H4 (cell line): ENCODE measurements around the gene ELF1. TPM values are rescaled to one million over a fixed set of nuclear protein-coding genes. Genes with fewer than 3 reads are reported as not detected.
"Not testable (repeated sequence)": the region's sequence is repeated elsewhere in the genome, so short reads cannot be mapped to it uniquely, and the experiment has no call there.

Experiments
- DNase-seq: peaks from one replicate; pipeline ENCODE4 v3.0.0-alpha.2; 2015; ENCODE audit warnings: low spot score
- total RNA-seq: library from RNA; depleted of rRNA; stranded (reverse); fragments of >200 nt; shearing (Covaris generic); gene quantifications from 2 replicates; pipeline ENCODE4 v1.2.3, GENCODE V29; 2014

ELF1 gene
- total RNA-seq, 1 experiment from 2014 or later = 17.3 TPM

DNA sequence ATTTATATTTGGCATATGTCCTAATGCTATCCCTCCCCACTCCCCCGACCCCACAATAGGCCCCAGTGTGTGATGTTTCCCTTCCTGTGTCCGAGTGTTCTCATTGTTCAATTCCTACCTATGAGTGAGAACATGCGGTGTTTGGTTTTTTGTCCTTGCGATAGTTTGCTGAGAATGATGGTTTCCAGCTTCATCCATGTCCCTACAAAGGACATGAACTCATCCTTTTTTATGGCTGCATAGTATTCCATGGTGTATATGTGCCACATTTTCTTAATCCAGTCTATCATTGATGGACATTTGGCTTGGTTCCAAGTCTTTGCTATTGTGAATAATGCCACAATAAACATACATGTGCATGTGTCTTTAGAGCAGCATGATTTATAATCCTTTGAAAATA lies 23.3 kb upstream of the ELF1 start:
- DNase-seq = not testable (repeated sequence)

GRCh38 chr13:41040584-41041334 lies 21.6 kb upstream of the ELF1 start:
- DNase-seq = no peak

- DNase-seq = no peak
Measured at GRCh38 chr13:41039746-41040145, 20.6 kb upstream of the ELF1 start.

DNA sequence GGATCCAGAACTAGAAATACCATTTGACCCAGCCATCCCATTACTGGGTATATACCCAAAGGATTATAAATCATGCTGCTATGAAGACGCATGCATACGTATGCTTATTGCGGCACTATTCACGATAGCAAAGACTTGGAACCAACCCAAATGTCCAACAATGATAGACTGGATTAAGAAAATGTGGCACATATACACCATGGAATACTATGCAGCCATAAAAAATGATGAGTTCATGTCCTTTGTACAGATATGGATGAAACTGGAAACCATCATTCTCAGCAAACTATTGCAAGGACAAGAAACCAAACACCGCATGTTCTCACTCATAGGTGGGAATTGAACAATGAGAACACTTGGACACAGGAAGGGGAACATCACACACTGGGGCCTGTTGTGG lies 17.4 kb upstream of the ELF1 start:
- DNase-seq = not testable (repeated sequence)

GRCh38 chr13:41034881-41035280 lies 15.8 kb upstream of the ELF1 start:
- DNase-seq = no peak

- no peak for DNase-seq
Measured at GRCh38 chr13:41034382-41034781, 15.3 kb upstream of the ELF1 start.

DNA sequence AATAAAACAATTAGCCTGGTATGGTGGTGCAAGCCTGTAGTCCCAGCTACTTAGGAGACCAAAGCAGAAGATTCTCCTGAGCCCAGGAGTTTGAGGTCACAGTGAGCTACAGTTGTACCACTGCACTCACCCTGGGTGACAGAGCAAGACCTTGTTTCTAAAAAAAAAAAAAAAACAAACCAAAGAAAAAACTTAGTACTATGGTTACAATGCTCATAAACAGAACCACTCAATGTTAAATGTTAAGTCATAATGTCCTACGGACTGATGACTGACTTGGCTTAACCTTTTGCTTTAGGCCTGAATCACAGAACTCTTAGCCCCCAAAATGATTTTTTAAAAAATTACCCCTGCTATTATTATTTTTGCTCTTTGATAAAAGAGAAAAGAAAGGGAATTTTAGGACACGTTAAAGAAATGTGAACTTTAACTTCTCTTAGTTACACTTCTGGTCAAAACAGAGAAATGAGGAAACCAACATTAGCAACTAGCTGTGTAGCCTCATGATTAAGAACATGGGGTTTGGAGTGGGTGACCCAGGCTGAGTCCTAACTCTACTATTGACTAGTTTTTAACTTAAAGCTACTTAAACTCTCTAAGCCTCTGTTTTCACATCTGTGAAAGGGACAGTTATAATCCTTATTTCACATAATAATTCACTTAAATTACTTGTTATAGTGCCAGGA lies 13.7 kb upstream of the ELF1 start:
- DNase-seq = no peak

DNA sequence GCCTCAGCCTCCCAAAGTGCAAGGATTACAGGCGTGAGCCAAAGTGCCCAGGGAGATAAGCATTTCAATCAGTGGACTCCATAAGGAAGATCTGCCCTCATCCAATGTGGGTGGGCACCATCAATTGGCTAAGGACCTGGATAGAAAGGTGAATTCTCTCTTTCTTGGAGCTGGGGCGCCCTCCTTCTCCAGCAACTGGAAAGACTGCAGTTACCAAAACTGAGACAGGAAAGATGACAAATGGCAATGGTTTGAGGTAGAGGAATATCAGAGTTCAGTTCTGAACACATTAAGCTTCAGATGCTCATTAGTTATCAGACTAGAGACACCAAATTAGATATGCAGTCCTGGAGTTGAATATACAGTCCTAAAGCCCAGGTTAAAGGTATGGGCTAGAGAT lies 10.5 kb upstream of the ELF1 start:
- DNase-seq = no peak

DNA sequence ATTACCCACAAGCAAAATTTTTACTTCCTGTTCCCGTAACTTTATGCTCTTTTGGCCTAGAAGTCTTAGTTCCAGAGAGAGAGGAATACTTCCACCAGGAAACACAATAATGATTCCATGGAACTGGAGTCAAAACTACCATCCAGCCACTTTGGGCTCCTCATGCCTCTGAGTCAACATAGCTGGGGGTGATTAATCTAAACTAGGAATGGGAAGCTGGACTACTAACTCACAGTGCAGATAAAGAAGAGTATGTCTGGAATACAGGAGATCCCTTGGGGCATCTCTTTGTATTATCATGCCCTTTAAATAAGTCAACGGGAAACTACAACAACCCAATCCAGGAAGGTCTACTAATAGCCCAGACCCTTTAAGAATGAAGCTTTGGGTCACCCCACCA lies 8.9 kb upstream of the ELF1 start:
- DNase-seq = no peak

GRCh38 chr13:41026788-41027187 lies 7.7 kb upstream of the ELF1 start:
- DNase-seq = no peak

DNA sequence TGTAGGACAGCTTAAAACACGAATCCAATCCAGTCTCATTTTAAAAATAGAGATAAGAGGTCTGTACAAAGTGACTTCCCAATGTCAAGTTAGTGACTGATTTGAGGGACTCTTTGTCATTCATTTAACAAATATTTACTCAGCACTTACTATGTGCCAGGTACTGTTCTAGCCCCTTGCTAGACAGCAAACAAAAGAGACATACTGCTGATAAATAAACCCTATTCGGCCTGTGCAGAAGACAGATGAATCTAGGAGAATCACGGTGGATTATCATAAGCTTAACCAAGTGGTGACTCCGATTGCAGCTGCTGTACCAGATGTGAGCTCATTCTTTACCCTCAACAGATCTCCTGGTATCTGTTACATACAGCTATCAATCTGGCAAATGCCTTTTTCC lies 6.4 kb upstream of the ELF1 start:
- no peak for DNase-seq

DNA sequence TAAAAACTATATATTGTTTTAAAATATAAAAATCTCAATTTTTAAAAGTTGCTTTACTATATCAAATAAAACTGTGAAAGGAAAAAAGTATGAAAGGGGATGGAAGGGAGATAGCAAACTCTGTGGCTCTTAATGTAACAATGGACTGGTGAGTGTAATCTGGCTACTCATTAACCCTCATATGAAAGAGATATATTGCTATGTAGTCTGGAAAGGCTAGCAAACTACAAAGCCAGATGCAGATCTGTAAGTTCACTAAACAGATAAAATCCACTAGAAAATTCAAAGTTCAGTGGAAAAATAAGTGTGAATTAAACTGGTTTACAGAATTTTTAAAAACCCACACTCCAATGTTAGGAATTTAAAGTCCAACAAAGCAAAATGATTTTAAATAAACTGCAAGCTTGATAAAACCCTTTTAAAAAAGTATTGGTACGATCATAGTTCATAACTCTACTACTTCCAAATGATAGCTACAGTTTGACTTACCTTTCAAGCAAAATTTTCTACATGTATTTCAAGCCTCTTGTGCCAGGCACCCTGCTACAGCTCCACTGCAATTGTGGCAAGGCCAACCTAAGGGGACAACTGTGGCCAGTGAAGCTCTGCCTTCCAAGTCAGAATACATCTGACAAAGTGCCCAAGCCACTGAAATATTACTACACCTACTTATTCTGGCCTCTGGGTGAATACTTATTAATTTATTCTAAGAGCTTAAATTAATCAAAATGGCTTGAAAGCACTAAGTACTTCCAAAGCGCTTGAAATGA lies 647 bp upstream of the ELF1 start:
- no peak for DNase-seq

- no peak for DNase-seq
Measured at GRCh38 chr13:41018602-41018948, 541 bp downstream of the ELF1 start.

DNA sequence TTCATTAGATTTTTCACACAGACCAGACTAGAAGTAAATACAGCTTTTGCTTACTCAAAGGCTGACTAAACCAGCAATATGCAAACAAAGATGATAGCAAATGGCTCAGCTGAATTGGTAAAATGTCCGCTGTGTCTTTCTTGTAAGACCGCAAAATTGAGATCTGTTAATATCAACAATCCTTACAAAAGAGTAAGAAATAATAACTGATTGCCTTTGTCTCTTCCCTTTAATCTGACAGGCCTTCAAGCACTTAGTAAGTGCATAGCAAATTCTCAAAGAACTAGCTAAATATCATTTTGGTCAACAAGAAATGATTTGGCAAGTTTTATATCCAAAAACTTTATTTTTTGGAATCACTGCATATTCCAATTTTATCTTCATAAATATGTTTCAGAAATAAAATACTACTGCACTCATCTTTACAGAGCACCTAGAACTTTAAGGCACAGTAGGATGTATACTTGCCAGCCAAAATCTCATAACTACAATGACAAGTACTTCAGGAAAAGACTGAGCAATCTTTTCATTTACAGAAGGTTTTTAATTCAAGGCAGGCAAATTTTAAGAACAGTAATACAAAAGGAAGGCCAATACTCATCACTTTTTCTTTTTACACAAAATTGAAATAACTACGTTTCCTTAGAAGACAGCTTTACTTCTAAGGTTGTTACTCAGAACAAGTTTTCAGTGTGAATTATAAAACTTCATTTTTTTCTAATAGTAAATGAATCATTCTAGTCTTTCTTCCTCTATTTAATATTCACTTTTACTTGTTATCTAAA lies 1.1 kb downstream of the ELF1 start:
- DNase-seq = peak; percentile 6

- DNase-seq = peak; percentile 14
Measured at GRCh38 chr13:41017159-41017558, 2.0 kb downstream of the ELF1 start.

GRCh38 chr13:41015920-41016319 lies 3.2 kb downstream of the ELF1 start:
- DNase-seq = no peak

- DNase-seq = no peak
Measured at GRCh38 chr13:41013835-41014234, 5.3 kb downstream of the ELF1 start.

GRCh38 chr13:41012536-41012935 lies 6.6 kb downstream of the ELF1 start:
- no peak for DNase-seq

GRCh38 chr13:41011382-41011956 lies 7.6 kb downstream of the ELF1 start:
- DNase-seq = no peak

GRCh38 chr13:41008349-41008980 lies 10.7 kb downstream of the ELF1 start:
- DNase-seq = peak; percentile 7

DNA sequence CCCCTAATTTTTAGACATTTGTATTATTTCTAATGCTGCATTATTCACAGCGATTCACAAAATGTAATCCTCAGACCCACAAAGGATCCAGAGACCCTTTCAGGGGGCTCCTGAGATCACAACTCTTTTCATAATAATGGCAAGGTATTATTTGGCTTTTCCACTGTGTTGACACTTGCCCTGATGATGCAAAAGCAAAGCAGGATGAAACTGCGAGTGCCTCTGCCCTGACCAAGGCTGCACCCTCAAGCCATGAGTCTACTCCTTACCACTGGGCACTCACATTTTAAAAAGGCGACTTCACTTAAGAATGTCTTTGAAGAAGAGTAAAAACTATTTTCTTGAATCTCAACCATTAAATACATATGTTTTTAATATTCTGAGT lies 11.4 kb downstream of the ELF1 start:
- DNase-seq = no peak
